M059J (cell line): ENCODE measurements around the gene OR51G2. TPM values are rescaled to one million over a fixed set of nuclear protein-coding genes. Genes with fewer than 3 reads are reported as not detected.

Experiments used
- DNase-seq: peaks from one replicate; pipeline ENCODE4 v3.0.0-alpha.2; 2012; ENCODE audit warnings: low read depth
- total RNA-seq: library from RNA; depleted of rRNA; stranded (reverse); fragments of >200 nt; shearing (Covaris generic); gene quantifications from 2 replicates; pipeline ENCODE4 v1.2.3, GENCODE V29; 2014; rRNA removed

Gene OR51G2
- total RNA-seq, 1 experiment from 2014 or later, result not detected

DNA sequence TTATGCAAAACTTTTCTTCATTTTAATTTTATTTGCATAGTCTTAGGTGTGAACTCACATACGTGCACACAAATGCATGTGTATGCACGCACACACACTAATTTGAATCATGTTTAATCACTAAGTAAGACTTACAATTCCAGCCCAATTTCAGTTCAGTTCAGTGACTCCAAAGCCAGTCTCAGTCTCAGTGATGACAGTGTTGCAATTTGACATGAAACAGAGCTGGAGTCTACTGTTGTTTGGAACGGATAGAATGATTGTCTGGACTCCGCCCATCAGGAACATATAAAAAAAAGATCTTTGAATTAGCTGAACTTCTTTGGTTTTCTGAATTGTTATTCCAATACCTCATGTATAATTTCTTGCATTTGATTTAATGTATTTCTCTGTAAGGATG lies 55.3 kb downstream of the OR51G2 start:
- no peak for DNase-seq

Other genes starting within 250 kb of the OR51G2 start
- gene OR51E2, start 221.5 kb downstream of the OR51G2 start, total RNA-seq, result not detected in 2 replicates
- not detected in 2 replicates for gene MMP26, start 214.6 kb downstream of the OR51G2 start, total RNA-seq
- gene OR51F1, start 149.4 kb downstream of the OR51G2 start, total RNA-seq, result not detected in 2 replicates
- not detected in 2 replicates for gene OR52R1, start 115.0 kb downstream of the OR51G2 start, total RNA-seq
- gene OR51F2, start 98.0 kb downstream of the OR51G2 start, total RNA-seq, result not detected in 2 replicates
- not detected in 2 replicates for gene OR51S1, start 70.1 kb downstream of the OR51G2 start, total RNA-seq
- gene OR51T1, start 37.5 kb downstream of the OR51G2 start, total RNA-seq, result not detected in 2 replicates
- gene OR51A7, start 15.6 kb downstream of the OR51G2 start, total RNA-seq, result not detected in 2 replicates
- not detected in 2 replicates for gene OR51G1, start 5.0 kb upstream of the OR51G2 start, total RNA-seq
- gene OR51A4, start 28.3 kb upstream of the OR51G2 start, total RNA-seq, result not detected in 2 replicates
- not detected in 2 replicates for gene OR51A2, start 36.4 kb upstream of the OR51G2 start, total RNA-seq
- gene OR51L1, start 75.5 kb upstream of the OR51G2 start, total RNA-seq, result not detected in 2 replicates
- gene OR52J3, start 127.2 kb upstream of the OR51G2 start, total RNA-seq, result not detected in 2 replicates
- gene OR52E2, start 140.3 kb upstream of the OR51G2 start, total RNA-seq, result not detected in 2 replicates
- not detected in 2 replicates for gene OR52E1, start 150.2 kb upstream of the OR51G2 start, total RNA-seq
- not detected in 2 replicates for gene OR52A5, start 219.0 kb upstream of the OR51G2 start, total RNA-seq
- gene OR52A1, start 235.4 kb upstream of the OR51G2 start, total RNA-seq, result not detected in 2 replicates